Measurements from ENCODE around the gene ABCB8. TPM values are rescaled to one million over a fixed set of nuclear protein-coding genes. Genes with fewer than 3 reads are reported as not detected.

The ABCB8 gene
- total RNA-seq, 1 donor from 2014 or later: 36.2 TPM

DNA sequence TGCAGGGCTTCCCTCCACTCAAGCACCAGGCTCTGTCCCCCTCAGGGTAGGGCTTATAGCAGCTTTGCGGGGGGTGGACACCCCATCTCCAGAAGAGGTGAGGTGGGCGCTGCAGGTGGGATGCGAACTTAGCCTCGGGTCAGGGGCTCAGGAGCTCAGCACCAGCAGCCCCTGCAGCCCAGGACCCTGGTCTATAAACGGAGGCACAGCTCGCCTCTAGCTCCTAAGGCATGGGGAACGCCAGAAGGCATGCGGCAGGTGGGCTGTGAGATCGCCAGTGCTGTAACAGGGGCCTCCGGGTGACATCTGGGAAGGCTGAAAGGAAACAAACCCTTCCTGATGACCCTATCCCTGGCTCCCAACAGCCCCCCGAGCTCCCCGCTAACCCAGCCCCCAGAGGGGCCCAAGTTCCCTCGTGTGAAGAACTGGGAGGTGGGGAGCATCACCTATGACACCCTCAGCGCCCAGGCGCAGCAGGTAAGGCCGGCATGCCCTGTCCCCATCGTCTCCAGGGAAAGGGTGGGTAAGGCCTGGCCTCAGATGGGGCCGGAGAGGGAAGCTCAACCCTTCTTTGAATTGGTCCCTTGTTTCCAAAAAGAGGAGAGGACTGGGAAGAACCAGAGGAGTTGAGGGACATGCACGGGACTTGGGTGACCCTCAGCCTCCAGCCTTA, 33.3 kb upstream of the ABCB8 start:
- Mint-ChIP-seq H3K9me3 (ENCODE audit: low read depth) (no peaks in the 10 kb centered on the region), H3K4me3 (ENCODE audit: low read depth) (no peak overlapping the region), H3K27me3 (peaks cover 12% of the 10 kb centered on the region), H3K4me1 (ENCODE audit: low read depth) (no peaks in the 10 kb centered on the region), H3K27ac (no peak overlapping the region), H3K36me3 (ENCODE audit: insufficient read depth) (no peaks in the 10 kb centered on the region)
- no peak for DNase-seq (ENCODE audit: low spot score, unreplicated experiment)
- no peak for TF ChIP-seq CTCF (IDR thresholded peaks at IDR 0.05; ENCODE audit: unreplicated experiment)

DNA sequence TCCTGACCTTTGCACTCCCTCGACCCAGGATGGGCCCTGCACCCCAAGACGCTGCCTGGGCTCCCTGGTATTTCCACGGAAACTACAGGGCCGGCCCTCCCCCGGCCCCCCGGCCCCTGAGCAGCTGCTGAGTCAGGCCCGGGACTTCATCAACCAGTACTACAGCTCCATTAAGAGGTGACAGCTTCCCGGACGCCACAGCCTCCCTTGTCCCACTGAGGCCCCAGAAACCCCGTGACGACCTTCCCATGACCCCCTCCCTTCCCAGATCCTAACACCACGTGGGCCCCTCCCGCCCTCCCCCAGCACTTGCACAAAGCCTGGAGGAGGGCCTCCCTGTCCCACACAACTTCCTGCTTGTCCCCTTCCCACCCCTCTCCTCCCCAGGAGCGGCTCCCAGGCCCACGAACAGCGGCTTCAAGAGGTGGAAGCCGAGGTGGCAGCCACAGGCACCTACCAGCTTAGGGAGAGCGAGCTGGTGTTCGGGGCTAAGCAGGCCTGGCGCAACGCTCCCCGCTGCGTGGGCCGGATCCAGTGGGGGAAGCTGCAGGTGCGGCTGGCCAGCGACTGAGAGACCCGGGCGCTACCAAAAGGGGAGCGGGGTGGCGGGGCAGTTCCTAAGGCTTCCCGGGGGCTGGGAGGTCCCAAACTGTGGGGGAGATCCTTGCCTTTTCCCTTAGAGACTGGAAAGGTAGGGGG, 31.7 kb upstream of the ABCB8 start:
- no peak for TF ChIP-seq CTCF (IDR thresholded peaks at IDR 0.05; ENCODE audit: unreplicated experiment)
- peaks cover 4% of the 10 kb centered on the region for H3K27me3 Mint-ChIP-seq
- no peaks in the 10 kb centered on the region for H3K9me3 Mint-ChIP-seq (ENCODE audit: low read depth)
- no peaks in the 10 kb centered on the region for H3K4me1 Mint-ChIP-seq (ENCODE audit: low read depth)
- H3K27ac Mint-ChIP-seq: no peak overlapping the region
- H3K36me3 Mint-ChIP-seq (ENCODE audit: insufficient read depth): no peaks in the 10 kb centered on the region
- H3K4me3 Mint-ChIP-seq (ENCODE audit: low read depth): no peak overlapping the region
- no peak for DNase-seq (ENCODE audit: low spot score, unreplicated experiment)

- H3K27me3 Mint-ChIP-seq: peaks cover 4% of the 10 kb centered on the region
- no peak for DNase-seq (ENCODE audit: low spot score, unreplicated experiment)
- H3K27ac Mint-ChIP-seq: no peak overlapping the region
- no peak overlapping the region for H3K4me3 Mint-ChIP-seq (ENCODE audit: low read depth)
- H3K4me1 Mint-ChIP-seq (ENCODE audit: low read depth): no peaks in the 10 kb centered on the region
- TF ChIP-seq CTCF (IDR thresholded peaks at IDR 0.05; ENCODE audit: unreplicated experiment): no peak
- H3K36me3 Mint-ChIP-seq (ENCODE audit: insufficient read depth): no peaks in the 10 kb centered on the region
- no peaks in the 10 kb centered on the region for H3K9me3 Mint-ChIP-seq (ENCODE audit: low read depth)
These were observed 31.2 kb upstream of the ABCB8 start for GRCh38 chr7:150997075-150997511.

DNA sequence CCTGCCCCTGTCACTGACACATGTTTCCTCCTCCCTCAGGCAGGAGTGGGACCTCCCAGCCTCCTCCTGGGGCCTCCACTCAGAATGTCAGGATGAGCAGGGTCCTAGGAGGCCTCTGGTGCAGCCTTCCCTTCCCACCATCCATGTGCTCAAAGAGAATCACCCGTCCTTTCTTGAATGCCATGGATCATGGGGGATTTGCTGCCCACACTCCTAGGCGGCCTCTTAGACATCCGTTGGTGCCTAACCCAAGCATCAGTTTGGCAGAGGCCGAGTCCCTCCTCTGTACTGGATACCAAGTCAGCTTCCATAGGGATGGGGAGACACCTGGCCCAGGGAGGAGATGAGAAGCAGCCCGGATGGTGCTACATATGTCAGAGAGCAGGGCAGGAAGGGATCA, 30.4 kb upstream of the ABCB8 start:
- no peak overlapping the region for H3K4me3 Mint-ChIP-seq (ENCODE audit: low read depth)
- no peaks in the 10 kb centered on the region for H3K9me3 Mint-ChIP-seq (ENCODE audit: low read depth)
- no peak for TF ChIP-seq CTCF (IDR thresholded peaks at IDR 0.05; ENCODE audit: unreplicated experiment)
- no peak for DNase-seq (ENCODE audit: low spot score, unreplicated experiment)
- H3K36me3 Mint-ChIP-seq (ENCODE audit: insufficient read depth): no peaks in the 10 kb centered on the region
- H3K27me3 Mint-ChIP-seq: peaks cover 4% of the 10 kb centered on the region
- H3K27ac Mint-ChIP-seq: no peak overlapping the region
- H3K4me1 Mint-ChIP-seq (ENCODE audit: low read depth): no peaks in the 10 kb centered on the region

- no peaks in the 10 kb centered on the region for H3K4me1 Mint-ChIP-seq (ENCODE audit: low read depth)
- no peaks in the 10 kb centered on the region for H3K9me3 Mint-ChIP-seq (ENCODE audit: low read depth)
- TF ChIP-seq CTCF (IDR thresholded peaks at IDR 0.05; ENCODE audit: unreplicated experiment): no peak
- no peaks in the 10 kb centered on the region for H3K36me3 Mint-ChIP-seq (ENCODE audit: insufficient read depth)
- no peak overlapping the region for H3K27ac Mint-ChIP-seq
- no peak for DNase-seq (ENCODE audit: low spot score, unreplicated experiment)
- H3K27me3 Mint-ChIP-seq: peaks cover 4% of the 10 kb centered on the region
- H3K4me3 Mint-ChIP-seq (ENCODE audit: low read depth): no peak overlapping the region
These were observed 29.9 kb upstream of the ABCB8 start for GRCh38 chr7:150998341-150998740.
